GM19324 (cell line): ENCODE measurements around the gene BRMS1.
"Not testable (repeated sequence)": the region's sequence is repeated elsewhere in the genome, so short reads cannot be mapped to it uniquely, and the experiment has no call there.

Source experiments
- ATAC-seq: cut with Tn5 transposase; IDR thresholded peaks from one replicate; pipeline ENCODE4 v1.9.1; 2021; ENCODE audit warnings: mild to moderate bottlenecking, moderate library complexity; ENCODE audit not compliant: unreplicated experiment, low FRiP score

The BRMS1 gene

GRCh38 chr11:66312549-66313320, 32.2 kb downstream of the BRMS1 start:
- peak; percentile 43 for ATAC-seq

GRCh38 chr11:66311965-66312548, 32.8 kb downstream of the BRMS1 start:
- ATAC-seq = peak; percentile 69

DNA sequence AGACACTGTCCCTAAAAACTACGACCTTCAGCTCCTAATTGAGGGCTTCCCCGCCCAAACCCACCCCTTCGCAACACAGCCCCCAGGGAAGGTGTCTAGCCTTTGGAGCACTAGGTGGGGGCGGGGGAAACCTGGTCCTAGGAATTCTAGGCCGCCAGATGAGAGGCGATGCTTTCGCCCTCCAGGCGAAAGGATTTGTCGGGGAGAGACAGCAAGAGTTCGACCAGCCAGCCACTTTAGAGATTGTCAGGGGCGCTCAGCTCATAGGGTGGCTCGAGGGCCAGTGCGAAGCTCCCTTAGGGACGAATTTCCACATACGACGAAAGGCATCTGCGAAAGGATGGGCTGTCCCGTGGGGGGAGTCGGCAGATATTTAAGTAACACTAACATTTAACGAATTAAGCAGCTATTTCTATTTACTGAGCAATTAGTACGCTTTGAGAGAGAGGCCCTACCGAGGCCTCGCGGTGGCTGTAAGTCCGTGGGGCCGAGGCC, 33.4 kb downstream of the BRMS1 start:
- no peak for ATAC-seq

DNA sequence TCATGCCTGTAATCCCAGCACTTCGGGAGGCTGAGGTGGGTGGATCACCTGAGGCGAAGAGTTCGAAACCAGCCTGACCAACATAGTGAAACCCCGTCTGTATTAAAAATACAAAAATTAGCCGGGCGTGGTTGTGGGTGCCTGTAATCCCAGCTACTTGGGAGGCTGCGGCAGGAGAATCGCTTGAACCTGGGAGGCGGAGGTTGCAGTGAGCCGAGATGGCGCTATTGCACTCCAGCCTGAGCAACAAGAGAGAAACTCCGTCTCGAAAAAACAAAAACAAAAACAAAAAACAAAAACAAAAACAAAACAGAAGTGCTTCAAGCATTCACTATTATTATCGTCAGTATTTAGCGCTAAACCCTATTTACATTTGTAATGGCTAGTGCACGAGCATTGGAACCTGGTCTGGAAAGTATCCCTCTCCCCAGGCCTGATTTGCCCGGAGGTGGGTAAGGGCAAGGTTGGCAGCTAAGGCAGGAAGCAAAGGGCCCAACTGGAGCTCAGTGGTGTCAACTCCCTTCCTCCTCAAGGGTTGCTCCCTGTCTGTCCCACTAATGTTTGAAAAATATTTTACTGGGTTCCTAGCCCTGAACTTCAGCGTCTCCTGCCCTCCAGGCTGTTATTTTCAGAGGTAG, 34.0 kb downstream of the BRMS1 start:
- not testable (repeated sequence) for ATAC-seq

DNA sequence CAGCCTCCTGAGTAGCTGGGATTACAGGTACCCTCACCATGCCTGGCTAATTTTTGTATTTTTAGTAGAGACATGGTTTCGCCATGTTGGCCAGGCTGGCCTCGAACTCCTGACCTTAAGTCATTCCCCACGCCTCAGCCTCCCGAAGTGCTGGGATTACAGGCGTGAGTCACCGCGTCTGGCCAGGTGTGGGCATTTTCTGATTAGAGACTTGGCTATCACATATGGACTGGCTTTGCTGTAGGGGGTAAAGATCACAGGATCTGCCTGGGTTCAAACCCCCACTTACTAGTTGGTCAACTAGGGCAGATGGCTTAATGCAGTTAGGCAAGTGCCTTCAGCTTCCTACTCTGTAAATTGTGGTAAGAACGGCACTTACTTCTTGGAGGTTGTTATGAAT, 34.6 kb downstream of the BRMS1 start:
- ATAC-seq = no peak

DNA sequence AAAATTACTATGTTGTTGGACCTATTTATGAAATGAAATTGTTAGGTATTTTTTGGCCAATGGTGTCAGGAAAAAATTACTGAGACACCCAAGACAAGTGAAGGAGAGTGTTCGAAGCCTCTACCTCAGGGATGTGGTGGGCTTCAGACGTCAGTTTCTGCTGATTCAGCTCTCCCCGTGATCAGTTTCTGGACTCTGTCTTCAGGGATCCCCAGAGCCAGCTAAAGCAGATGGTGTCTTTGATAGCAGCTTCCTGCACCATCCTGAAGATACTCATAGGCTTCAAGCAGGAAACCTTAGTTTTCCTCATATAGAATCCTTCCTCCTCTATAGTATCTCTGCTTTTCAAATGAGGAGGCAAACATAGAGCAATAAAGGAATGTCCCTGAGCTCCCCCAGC, 35.4 kb downstream of the BRMS1 start:
- ATAC-seq = no peak

DNA sequence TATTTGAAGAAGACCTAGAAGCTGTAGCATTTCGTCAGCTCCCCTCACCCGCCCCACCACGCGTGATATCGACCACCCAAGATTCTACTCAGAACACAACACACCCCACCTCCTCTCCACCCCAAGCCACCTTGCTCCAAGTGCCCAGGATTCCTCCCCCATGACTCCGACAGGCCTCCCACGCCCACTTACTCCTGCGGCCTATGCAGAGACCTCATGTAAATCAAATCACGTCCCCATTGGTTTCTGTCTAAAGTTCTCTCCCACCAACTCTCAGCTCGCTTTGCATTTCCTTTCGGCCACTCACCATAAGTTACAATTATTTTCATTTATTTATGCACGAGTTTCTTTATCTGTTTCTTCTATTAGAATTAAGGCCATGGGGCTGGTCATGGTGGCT, 42.2 kb downstream of the BRMS1 start:
- no peak for ATAC-seq

DNA sequence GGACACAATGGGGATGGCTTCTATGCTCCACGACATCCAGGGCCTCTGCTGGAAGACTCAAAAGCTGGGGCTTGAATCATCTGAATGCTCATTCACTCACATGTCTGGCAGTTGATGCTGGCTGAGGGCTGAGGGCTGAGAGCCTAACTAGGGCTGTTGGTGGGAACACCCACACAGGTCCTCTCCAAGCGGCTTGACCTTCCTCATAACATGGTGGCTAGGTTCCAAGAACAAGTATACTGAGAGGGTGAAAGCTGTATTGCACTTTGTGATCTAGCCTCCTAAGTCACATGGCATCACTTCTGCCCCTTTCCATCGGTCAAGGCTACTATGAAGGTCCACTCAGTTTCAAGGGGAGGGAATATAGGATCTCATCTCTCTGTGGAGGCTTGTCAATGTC, 45.7 kb downstream of the BRMS1 start:
- ATAC-seq = no peak

DNA sequence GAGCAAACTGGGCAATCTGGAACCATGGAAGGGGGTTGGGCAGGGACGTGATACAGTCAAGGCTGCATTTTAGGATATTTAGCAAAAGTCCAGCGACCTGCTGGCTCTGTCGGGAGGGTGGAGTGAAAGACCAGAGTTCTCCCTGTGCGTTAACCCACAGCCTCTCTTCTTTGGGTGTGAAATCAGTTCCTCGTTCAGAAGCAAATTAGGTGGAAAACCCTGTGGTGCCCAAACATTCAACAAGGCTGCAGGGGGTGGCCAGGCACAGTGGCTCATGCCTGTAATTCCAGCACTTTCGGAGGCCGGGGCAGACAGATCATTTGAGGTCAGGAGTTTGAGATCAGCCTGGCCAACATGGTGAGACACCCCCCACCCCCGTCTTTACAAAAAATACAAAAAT, 47.3 kb downstream of the BRMS1 start:
- ATAC-seq = no peak

- no peak for ATAC-seq
Observed at GRCh38 chr11:66294626-66295620, 50.0 kb downstream of the BRMS1 start.

GRCh38 chr11:66293777-66294625, 50.9 kb downstream of the BRMS1 start:
- ATAC-seq = no peak

DNA sequence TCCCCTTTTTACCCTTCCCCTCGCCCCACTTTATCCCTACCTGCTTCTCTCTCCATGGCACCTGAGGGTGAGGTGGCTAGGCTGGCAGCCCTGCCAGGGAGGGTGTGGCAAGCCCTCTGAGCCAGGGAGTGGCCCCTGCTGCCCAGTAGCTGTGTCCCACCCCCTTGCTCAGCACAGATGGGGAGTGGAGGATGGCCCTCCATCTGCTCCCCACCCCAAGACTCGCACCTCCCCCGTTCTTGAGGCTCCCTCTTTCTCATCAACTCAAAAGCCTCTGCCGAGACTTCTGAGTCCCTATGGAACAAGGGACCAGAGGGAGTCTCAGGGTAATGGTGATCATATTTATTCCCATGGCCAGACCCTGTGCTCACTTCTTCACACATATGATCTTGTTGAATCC, 51.6 kb downstream of the BRMS1 start:
- no peak for ATAC-seq

DNA sequence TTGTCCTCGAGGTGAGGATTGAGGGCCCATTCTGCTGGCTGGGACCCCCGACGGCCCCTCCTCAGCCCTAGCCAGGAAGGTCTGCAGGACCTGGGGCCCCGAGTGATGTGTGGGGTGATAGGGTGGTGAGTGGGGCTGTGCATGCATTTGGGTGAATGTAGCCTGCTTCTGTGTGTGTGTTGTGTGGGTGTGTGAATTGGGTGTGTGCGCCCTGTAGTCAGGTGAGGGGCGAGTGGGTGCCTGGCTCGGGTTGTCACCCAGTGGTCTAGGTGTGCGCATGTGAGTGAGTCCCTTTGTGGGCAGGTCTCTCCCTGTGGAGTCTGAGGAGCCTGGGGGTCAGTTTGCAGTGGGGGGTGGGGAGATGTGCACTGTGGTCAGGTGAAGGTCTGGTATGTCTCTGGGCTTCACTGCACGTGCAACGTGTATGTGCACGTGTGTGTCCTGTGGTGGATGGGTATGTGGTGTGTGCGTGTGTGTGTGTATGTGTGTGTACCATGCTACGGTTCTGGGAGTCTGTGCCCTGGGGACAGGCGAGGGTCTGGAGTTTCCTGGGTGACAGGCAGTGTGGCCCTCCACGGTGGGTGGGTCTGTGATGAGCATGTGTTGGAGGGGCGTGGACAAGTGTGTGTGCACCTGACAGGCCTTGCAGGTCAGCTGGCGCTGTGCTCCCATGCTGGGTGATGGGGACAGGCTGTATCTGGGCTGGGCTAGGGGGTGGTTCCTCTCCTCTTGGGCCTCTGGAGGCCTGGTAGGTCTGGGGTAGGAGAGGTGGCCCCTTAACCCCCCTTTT, 52.2 kb downstream of the BRMS1 start:
- ATAC-seq = no peak

DNA sequence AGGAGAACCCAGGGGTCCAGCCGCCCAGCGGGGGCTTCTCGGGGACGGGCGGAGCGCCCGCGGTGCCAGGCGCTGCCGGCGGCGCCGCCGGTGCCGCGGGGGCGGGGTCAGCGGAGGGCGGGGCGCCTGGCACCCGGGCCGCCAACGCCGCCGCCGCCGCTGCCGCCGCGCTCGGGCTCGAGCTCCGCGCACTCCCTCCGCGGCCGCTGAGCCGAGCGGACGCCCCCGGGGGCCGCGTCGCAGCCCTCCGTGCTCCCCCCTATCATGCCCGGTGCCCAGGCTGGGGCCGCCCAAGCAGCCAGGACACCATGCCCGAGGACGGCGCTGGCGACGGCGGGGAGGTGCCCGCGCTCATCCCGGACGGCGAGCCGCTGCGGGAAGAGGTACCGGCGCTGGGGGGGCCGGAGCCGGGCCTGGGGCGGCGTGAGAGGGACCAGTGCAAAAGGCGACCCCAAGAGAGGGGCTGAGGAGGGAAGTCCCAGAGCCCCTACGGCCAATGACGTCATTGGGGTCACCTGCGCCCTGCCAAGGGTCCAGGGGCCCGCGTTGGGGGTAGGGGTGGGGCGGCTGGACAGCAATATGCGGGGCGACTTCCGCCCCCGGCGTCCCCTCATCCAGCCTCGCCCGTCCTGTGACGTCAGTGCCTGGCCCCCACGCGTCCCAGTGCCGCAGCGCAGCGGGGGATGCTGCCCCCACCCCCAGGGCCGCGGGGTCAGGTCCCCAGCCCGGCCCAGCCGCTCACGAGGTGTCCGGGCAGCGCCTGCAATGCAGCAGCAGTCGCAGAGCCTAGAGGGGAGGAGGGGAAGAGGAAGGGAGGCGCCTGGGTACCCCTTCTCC, 53.0 kb downstream of the BRMS1 start, which contains the start of gene TMEM151A:
Gene TMEM151A, plus strand, starts transcription at position 189 of the 837 bp plus-strand sequence. Its CDS starts 120 bp downstream, at position 309.
- no peak for ATAC-seq

DNA sequence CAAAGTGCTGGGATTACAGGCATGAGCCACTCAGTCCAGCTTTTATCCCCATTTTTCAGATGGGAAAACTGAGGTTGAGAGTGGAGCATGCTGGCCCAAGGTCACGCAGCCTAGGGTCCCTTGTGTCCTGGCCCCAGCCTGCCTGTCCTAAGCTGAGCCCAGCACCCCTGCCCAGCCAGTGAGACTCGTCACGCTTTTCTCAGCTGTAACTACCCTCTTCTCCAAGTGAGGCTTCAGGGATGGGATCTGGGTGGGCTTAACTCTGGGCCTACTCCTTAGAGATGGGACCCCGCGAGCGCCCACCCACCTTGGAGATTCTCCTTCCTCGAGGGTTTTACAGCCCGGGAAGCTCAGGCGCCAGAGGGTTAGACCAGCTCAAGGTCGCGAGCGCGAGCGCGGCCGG, 53.6 kb downstream of the BRMS1 start:
- ATAC-seq = no peak

DNA sequence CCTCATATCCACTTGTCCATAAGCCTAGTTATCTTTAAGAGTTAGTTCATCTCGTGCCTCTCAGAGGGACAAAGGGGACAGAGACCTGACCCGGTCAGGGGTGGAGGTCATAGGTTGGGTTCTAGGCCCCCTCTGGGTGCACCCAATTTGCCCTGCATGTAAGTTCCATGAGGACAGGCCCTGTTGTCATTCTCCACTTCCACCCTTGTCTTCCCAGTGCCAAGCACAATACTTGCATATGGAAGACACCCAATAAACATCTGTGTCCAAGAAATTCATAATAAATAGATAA, 54.6 kb downstream of the BRMS1 start:
- ATAC-seq = no peak

DNA sequence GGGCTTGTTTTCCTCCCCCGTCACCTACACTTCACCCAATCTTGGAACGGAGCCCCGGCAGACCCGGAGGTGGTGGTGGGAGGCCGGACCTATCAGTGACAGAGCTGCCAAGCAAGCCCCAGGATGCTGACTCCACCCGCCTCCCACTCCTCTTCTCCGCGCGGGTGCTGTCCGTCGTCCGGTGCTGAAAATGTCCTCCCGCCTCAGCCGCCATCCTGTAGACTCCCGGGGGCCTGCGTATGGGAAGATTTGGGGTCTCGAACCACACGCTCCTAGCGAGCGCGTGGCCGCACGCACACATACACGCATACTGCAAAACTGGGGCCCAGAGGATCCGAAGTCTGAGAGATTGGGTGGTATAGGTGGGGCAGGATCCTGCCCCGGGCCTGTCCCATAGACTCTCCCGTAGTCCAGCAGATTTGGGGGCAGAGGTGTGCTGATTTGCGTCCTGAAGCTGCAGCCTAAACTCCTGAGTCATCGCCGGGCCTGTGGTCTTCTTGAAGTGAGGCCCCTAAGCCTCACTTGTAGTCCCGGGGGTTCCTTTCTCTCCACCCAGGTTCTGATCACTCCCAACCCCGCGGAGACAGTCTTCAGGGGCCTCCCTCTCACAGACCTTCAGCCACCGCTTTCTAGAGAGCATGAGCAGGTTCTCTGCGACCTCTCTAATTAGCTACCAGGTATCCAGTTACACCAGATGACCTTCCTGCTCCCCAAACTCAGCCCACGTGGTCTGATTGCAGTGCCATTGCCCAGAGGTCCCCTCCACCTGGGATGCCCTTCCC, 55.2 kb downstream of the BRMS1 start:
- ATAC-seq = peak; percentile 34
